ENCODE data around the gene TRMU.
A peak's percentile ranks its signal among the peaks of the same experiment; 100 is the strongest.

Gene TRMU

GRCh38 chr22:46331496-46331895 is 4.0 kb upstream of the TRMU start:
- no peak for DNase-seq (ENCODE audit: low read depth)
- in situ Hi-C loops (cut with HindIII; ENCODE audit: low sequenced_read_pairs) = loop anchor here (10.0 kb wide), 1 partner anchor 83 kb away; no protein-coding TSS in a partner anchor
- TF ChIP-seq CTCF (IDR thresholded peaks at IDR 0.05; ENCODE audit: low read depth, low read length, missing control alignments) = no peak
- no peak overlapping the region for H3K4me3 ChIP-seq (ENCODE audit: low read depth, low read length)

GRCh38 chr22:46336119-46337078 is 885 bp downstream of the TRMU start:
- peak overlapping the region; percentile 76 for H3K4me3 ChIP-seq (ENCODE audit: low read depth, low read length)
- in situ Hi-C loops (cut with HindIII; ENCODE audit: low sequenced_read_pairs) = loop anchor here (5.0 to 10.0 kb wide), 2 partner anchors 78 to 189 kb away; no protein-coding TSS in a partner anchor
- no peak for TF ChIP-seq CTCF (IDR thresholded peaks at IDR 0.05; ENCODE audit: low read depth, low read length, missing control alignments)
- DNase-seq (ENCODE audit: low read depth) = no peak

- no peak overlapping the region for H3K4me3 ChIP-seq (ENCODE audit: low read depth, low read length)
- no peak for TF ChIP-seq CTCF (IDR thresholded peaks at IDR 0.05; ENCODE audit: low read depth, low read length, missing control alignments)
- no peak for DNase-seq (ENCODE audit: low read depth)
- in situ Hi-C loops (cut with HindIII; ENCODE audit: low sequenced_read_pairs) = loop anchor here (5.0 to 10.0 kb wide), 2 partner anchors 77 to 191 kb away; no protein-coding TSS in a partner anchor
Measured at GRCh38 chr22:46337870-46338269, 2.4 kb downstream of the TRMU start.

GRCh38 chr22:46338636-46339035 is 3.1 kb downstream of the TRMU start:
- in situ Hi-C loops (cut with HindIII; ENCODE audit: low sequenced_read_pairs) = loop anchor here (5.0 to 10.0 kb wide), 2 partner anchors 76 to 191 kb away; no protein-coding TSS in a partner anchor
- H3K4me3 ChIP-seq (ENCODE audit: low read depth, low read length) = no peak overlapping the region
- no peak for TF ChIP-seq CTCF (IDR thresholded peaks at IDR 0.05; ENCODE audit: low read depth, low read length, missing control alignments)
- DNase-seq (ENCODE audit: low read depth) = no peak

GRCh38 chr22:46339956-46340355 is 4.4 kb downstream of the TRMU start:
- no peak overlapping the region for H3K4me3 ChIP-seq (ENCODE audit: low read depth, low read length)
- TF ChIP-seq CTCF (IDR thresholded peaks at IDR 0.05; ENCODE audit: low read depth, low read length, missing control alignments) = no peak
- in situ Hi-C loops (cut with HindIII; ENCODE audit: low sequenced_read_pairs) = loop anchor here (5.0 to 10.0 kb wide), 2 partner anchors 75 to 193 kb away; no protein-coding TSS in a partner anchor
- DNase-seq (ENCODE audit: low read depth) = no peak

- no peak overlapping the region for H3K4me3 ChIP-seq (ENCODE audit: low read depth, low read length)
- TF ChIP-seq CTCF (IDR thresholded peaks at IDR 0.05; ENCODE audit: low read depth, low read length, missing control alignments) = no peak
- in situ Hi-C loops (cut with HindIII; ENCODE audit: low sequenced_read_pairs) = no loop called here
- DNase-seq (ENCODE audit: low read depth) = no peak
Measured at GRCh38 chr22:46340676-46341075, 5.2 kb downstream of the TRMU start.
